ENCODE data around the gene ZMYND19.

The ZMYND19 gene

DNA sequence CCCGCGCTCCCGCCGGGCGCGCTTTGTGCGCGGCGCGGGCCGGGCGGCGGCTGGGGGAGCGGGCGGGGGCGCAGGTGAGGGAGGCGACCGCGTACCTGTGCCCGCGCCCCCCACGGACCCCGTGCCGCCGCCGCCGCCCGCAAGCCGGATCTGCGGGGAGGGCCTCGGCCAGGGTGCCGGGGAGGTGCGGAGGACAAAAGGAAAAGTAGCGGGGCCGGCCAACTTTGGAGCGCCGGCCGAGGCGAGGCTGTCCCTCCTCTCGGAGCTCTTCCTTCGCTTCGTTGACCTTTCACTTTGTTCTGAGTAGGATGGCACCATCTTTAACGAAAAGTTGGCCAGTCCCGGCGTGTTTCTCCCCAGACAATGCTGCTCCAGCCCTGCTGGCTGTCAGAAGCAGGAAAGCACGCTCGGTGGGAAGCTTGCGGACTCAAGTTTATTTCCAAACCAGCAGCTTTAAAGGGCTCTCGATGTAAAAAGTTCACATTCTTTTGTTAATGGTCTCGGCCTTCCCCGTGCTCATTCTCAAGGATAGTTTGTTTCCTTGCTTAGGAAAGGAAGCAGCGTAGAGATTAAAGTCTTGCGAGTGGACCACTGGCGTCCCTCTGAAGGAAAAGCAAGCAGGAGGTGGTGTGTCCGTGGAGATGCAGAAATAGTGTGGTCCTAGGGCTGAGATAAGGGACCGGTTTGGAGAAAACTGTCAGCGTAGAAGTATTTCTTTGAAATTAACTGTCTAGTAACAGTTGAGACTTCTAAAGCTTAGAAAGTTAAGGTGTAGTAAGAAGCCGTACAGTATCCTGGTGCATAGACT lies 29.1 kb upstream of the ZMYND19 start:
- no peak for TF ChIP-seq CTCF (IDR thresholded peaks at IDR 0.05; ENCODE audit: low read depth, low read length)
- peak overlapping the region; percentile 86 for H3K4me3 ChIP-seq (ENCODE audit: low read depth, low read length)

DNA sequence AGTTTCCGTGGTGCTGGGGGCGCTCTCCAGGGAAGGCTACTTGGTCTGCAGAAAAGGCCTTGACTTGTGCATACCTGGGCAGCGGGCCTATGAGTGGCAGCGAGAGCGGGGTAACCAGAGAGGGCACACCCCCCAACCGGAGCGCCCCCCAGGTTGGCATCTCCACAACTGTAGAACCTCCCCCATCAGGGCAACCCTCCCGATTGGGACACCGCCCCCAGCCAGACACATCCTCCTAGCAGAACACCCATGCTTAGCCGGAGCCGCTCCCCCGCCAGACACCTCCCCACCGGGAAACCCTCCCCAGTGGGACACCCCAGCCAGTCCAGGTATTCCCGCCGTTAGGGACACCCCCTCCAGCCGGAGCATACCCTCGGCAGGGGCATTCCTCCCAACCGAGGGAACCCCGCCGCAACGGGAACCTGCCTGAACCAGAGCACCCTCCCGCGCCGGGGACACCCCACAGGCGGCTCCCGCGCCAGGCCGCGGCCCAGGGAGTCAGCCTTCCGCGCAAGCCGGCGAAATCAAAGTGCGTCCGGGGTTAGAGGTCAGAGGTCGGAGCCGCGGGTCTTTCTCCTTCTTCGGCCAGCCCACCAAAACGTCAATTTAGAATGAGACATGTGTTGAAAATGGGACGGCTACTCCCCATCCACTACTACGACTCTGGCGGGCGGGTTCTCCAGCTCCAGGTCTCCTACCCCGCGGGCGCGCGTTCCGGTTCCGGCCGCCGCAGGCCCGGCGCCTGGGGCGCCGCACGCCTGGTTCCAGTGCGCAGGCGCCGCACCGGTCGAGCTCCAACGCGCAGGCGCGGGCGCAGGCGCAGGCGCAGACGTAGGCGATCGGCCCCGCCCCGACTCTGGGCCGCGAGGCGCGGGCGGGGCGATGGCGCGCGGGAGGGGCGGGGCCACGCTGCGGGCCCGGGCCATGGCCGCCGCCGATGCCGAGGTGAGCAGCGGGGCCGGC lies 28.1 kb upstream of the ZMYND19 start, which contains the start of gene EHMT1:
TSS of gene EHMT1 (plus strand) at position 901 of the 963 bp plus-strand sequence. CDS start at position 925, 24 bp downstream.
- no peak for TF ChIP-seq CTCF (IDR thresholded peaks at IDR 0.05; ENCODE audit: low read depth, low read length)
- H3K4me3 ChIP-seq (ENCODE audit: low read depth, low read length): peak within 1 kb of the TSS; percentile 96

DNA sequence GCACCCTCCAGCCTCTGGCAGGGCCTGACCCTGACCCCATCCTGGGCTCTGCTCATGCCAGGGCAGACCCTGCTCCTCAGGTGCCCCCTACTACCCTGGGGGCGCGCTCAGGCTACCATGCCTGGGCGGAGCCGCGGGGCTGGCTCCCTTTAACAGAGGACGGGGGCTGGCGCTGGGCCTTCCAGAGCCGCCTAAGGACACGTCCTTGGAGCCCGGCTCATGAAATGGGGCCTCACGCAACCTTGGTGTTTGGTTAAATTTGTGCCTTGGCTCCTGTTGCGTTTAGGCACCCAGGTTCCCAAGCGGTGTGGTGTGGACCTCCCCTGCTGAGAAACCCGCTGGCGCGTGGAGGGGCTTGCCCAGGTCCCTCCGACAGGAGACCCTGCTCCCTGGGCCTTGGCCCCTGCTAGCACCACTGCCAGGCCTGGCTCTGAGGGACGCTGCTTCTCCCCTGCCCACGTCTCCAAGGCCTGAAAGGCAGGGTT lies 25.1 kb upstream of the ZMYND19 start:
- no peak overlapping the region for H3K4me3 ChIP-seq (ENCODE audit: low read depth, low read length)
- no peak for TF ChIP-seq CTCF (IDR thresholded peaks at IDR 0.05; ENCODE audit: low read depth, low read length)

DNA sequence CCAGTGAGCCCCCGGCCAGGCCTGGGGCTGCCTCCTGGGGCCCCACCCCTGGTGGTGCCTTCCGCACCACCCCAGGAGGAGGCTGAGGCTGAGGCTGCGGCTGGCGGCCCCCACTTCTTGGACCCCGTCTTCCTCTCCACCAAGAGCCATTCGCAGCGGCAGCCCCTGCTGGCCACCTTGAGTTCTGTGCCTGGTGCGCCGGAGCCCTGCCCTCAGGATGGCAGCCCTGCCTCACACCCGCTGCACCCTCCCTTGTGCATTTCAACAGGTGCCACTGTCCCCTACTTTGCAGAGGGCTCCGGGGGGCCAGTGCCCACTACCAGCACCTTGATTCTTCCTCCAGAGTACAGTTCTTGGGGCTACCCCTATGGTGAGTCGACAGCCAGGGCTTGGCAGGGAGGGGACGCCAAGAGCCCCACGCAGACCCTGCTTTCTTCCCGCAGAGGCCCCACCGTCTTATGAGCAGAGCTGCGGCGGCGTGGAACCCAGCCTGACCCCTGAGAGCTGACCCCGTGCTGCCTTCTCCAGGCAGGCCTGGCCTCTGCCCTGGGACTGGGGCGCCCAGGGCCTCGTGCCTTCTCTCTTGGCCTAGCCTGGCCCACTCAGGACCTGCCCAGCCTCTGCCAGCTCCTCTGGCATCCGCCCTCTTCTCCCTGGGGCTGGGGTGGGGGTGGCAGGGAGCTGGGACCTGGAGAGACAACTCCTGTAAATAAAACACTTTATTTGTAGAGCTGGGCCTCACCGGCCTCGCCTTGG lies 24.5 kb upstream of the ZMYND19 start:
- no peak overlapping the region for H3K4me3 ChIP-seq (ENCODE audit: low read depth, low read length)
- TF ChIP-seq CTCF (IDR thresholded peaks at IDR 0.05; ENCODE audit: low read depth, low read length): no peak

DNA sequence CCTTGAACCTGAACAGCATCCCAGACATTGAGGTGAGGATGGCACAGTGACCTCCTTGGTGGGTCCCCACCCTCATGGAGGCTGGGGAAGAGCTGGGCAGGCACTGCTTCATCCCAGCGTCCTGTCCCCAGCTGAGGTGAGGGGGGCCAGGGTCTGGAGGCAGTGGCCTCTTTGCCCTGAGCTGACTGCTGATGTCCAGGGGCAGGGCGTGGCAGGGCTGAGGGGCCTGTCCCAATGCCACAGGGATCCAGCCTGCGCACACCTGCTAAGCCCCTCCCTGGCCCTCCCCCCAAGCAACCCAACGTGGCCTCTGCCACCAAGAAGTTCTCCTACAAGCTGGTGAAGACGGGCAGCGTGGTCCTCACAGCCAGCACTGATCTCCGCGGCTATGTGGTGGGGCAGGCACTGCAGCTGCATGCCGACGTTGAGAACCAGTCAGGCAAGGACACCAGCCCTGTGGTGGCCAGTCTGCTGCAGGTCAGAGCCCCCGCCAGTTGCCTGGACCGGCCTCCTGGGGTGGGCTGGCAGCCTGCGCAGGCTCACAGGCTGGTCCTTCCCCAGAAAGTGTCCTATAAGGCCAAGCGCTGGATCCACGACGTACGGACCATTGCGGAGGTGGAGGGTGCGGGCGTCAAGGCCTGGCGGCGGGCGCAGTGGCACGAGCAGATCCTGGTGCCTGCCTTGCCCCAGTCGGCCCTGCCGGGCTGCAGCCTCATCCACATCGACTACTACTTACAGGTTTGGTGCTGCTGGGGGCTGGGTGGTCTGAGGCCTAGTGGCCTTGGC lies 23.6 kb upstream of the ZMYND19 start:
- TF ChIP-seq CTCF (IDR thresholded peaks at IDR 0.05; ENCODE audit: low read depth, low read length): no peak
- no peak overlapping the region for H3K4me3 ChIP-seq (ENCODE audit: low read depth, low read length)

DNA sequence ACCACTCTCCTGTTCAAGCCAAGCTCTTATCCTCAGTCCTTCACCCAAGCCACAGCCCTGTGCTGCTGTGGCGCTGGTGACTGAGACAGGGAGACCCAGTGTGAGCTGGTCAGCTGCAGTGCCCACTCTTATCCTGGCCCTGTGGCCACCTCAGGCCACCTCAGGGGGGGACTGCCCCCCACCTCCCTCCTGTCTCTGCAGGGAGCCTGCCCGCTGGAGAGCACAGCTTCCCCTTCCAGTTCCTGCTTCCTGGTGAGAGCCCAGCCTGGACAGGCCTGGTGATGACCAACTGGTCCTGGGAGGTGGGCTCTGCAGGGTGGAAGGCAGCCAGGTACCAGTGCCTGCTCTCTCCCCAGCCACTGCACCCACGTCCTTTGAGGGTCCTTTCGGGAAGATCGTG lies 22.9 kb upstream of the ZMYND19 start:
- no peak for TF ChIP-seq CTCF (IDR thresholded peaks at IDR 0.05; ENCODE audit: low read depth, low read length)
- H3K4me3 ChIP-seq (ENCODE audit: low read depth, low read length): no peak overlapping the region
